Heart left ventricle (tissue), 16 donors: ENCODE data around the gene SH3PXD2A. TPM values are rescaled to one million over a fixed set of nuclear protein-coding genes. Genes with fewer than 3 reads are reported as not detected.

Experiments
- ATAC-seq, 4 donors: fragments of 200-7000 bp; cut with Tn5 transposase; one replicate each; pipeline ENCODE4 v1.9.1; 2020 to 2022; ENCODE audit warnings: moderate library complexity in 4 of 4, mild to moderate bottlenecking in 3 of 4, moderate number of reproducible peaks in 1 of 4
- DNase-seq, 5 donors: peaks; one replicate each; pipeline ENCODE4 v3.0.0-alpha.2; 2020
- H3K27ac ChIP-seq, 12 donors: fragments of 200-600 bp; sonication (generic) in 4 of 12; one replicate each; pipeline versions ENCODE4 v1.5.0 to v1.8.0; 2016 to 2022; ENCODE audit warnings: mild to moderate bottlenecking in 2 of 12
- H3K27me3 ChIP-seq, 9 donors: fragments of 200-600 bp; sonication (generic) in 2 of 9; one replicate each; pipeline versions ENCODE4 v1.5.1 to v1.8.0; 2016 to 2022; ENCODE audit warnings: mild to moderate bottlenecking in 3 of 9
- H3K36me3 ChIP-seq, 9 donors: fragments of 200-600 bp; sonication (generic) in 2 of 9; one replicate each; pipeline versions ENCODE4 v1.5.0 to v1.8.0; 2018 to 2022; ENCODE audit warnings: mild to moderate bottlenecking in 2 of 9
- H3K4me1 ChIP-seq, 12 donors: fragments of 200-600 bp; sonication (generic) in 4 of 12; one replicate each; pipeline versions ENCODE4 v1.5.0 to v1.8.0; 2016 to 2022; ENCODE audit warnings: mild to moderate bottlenecking in 3 of 12
- H3K4me3 ChIP-seq, 12 donors: fragments of 200-600 bp; sonication (generic) in 4 of 12; one replicate each; pipeline versions ENCODE4 v1.5.0 to v1.8.0; 2017 to 2022; ENCODE audit warnings: mild to moderate bottlenecking in 9 of 12, moderate library complexity in 4 of 12
- H3K9me3 ChIP-seq, 12 donors: fragments of 200-600 bp; sonication (generic) in 4 of 12; one replicate each; pipeline versions ENCODE4 v1.5.0 to v1.8.0; 2016 to 2022; ENCODE audit warnings: mild to moderate bottlenecking in 1 of 12
- CTCF ChIP-seq, 12 donors: fragments of 200-600 bp; sonication (generic) in 4 of 12; IDR thresholded peaks; one replicate each; pipeline versions ENCODE4 v1.5.0 to v1.8.0; 2018 to 2022; ENCODE audit warnings: antibody characterized with exemption in 12 of 12, mild to moderate bottlenecking in 5 of 12
- POLR2A ChIP-seq, 2 donors: fragments of 450-650 bp; IDR thresholded peaks; one replicate each; pipeline ENCODE4 v1.6.1; 2017; ENCODE audit warnings: antibody characterized with exemption in 2 of 2, mild to moderate bottlenecking in 2 of 2, moderate library complexity in 2 of 2
- WGBS, 4 donors: extraction: QIAGEN DNeasy Blood & Tissue Kit in 2 of 4; methylation state at CpG; one replicate each; pipeline versions ENCODE4 v1.1.5 to v1.1.7; 2013 to 2018; 5-methylcytosine and 5-hydroxymethylcytosine counted together
- intact Hi-C, 10 donors: fragments of 100-400 bp; cut with DNase I; formaldehyde crosslinking; loops; one replicate each; pipeline versions ENCODE4 v1.11.1 to v1.14.2; 2022
- polyA plus RNA-seq, 2 donors: library from polyadenylated mRNA; stranded (reverse); fragments of 200-250 nt; gene quantifications; one replicate each; pipeline ENCODE4 v1.2.3, GENCODE V29; 2013
- total RNA-seq, 9 donors: library from RNA; depleted of rRNA in 2 of 9; stranded (reverse); fragments of >200 nt in 2 of 9; fragmentation: NEBNext Ultra II Directional in 3 of 9; extraction: Animal tissue kit (Norgen Biotek cat#: 25700) in 3 of 9; gene quantifications; one replicate each; pipeline versions ENCODE4 v1.1.0 to v1.2.4, GENCODE V29; 2016 to 2023
- donor health status: ischemic (EF 13 %, LVEDD 7.1; RV severe dilation, severe dysfunction).
- donor health status: healthy with polysubstance abuse.
- donor health status: DM: no; HTN: yes; CAD: no.
- donor health status: DM: no; HTN: no; CAD: no.
- donor health status: ischemic (EF 25% LVEDD 6.9; RV normal size, moderate dysfunction).
- donor health status: ischemic (EF 25% LVEDD 5.7; RV mildly dilated, moderate dysfunction).
- donor health status: healthy.
- donor health status: DM: yes; HTN: yes; CAD: no.
- donor health status: ischemic (EF 35%, LVEDD 5.7; RV mildly dilated, moderate dysfunction).
- donor health status: nonischemic (EF 11% LVEDD 7.7; RV severe dilation, severe dysfunction).
- donor health status: DM: yes; HTN: yes; CAD: no.
- donor health status: PGD.
- donor health status: ischemic (EF 29% LVEDD 5.4; RV normal size, mild dysfunction).
- donor health status: nonischemic (EF 23%, LVEDD 6.1; RV moderate dilation, normal function).

The SH3PXD2A gene
- total and polyA plus RNA-seq, 11 donors = 11.8 to 43.4 (median 31.1) TPM

GRCh38 chr10:103786020-103786419, 69.4 kb downstream of the SH3PXD2A start:
- no peak overlapping the region for H3K4me3 ChIP-seq
- ATAC-seq (peak in 1 of 4 donors; percentile 14), DNase-seq (peak in 1 of 5 donors; percentile 14)
- H3K9me3 ChIP-seq = no peaks in the 10 kb centered on the region
- H3K27ac ChIP-seq = no peak overlapping the region
- WGBS, 4 donors = 59 to 73% (median 64%) methylated on average over 4 of the region's 4 CpGs
- no peak for TF ChIP-seq CTCF (IDR thresholded peaks at IDR 0.05)
- TF ChIP-seq POLR2A (IDR thresholded peaks at IDR 0.05) = no peak
- intact Hi-C loops = no loop called here
- H3K36me3 ChIP-seq = no peaks in the 10 kb centered on the region
- H3K4me1 ChIP-seq = peaks cover 0 to 55% (median 11%) of the 10 kb centered on the region in 12 donors
- no peaks in the 10 kb centered on the region for H3K27me3 ChIP-seq

GRCh38 chr10:103784723-103785418, 70.5 kb downstream of the SH3PXD2A start:
- H3K4me1 ChIP-seq = peaks cover 6 to 64% (median 18%) of the 10 kb centered on the region in 12 donors
- ATAC-seq = no peak
- DNase-seq = no peak
- no peak for TF ChIP-seq POLR2A (IDR thresholded peaks at IDR 0.05)
- no peak for TF ChIP-seq CTCF (IDR thresholded peaks at IDR 0.05)
- WGBS, 4 donors = 81 to 89% (median 84%) methylated on average over 8 to 9 of the region's 9 CpGs
- H3K36me3 ChIP-seq = no peaks in the 10 kb centered on the region
- no peaks in the 10 kb centered on the region for H3K9me3 ChIP-seq
- no peaks in the 10 kb centered on the region for H3K27me3 ChIP-seq
- intact Hi-C loops = no loop called here
- no peak overlapping the region for H3K27ac ChIP-seq
- H3K4me3 ChIP-seq = no peak overlapping the region

GRCh38 chr10:103784089-103784488, 71.3 kb downstream of the SH3PXD2A start:
- Histone ChIP-seq H3K36me3 (no peaks in the 10 kb centered on the region), H3K4me1 (peaks cover 8 to 65% (median 25%) of the 10 kb centered on the region in 12 donors)
- intact Hi-C loops = no loop called here

GRCh38 chr10:103783681-103784080, 71.7 kb downstream of the SH3PXD2A start:
- intact Hi-C loops = no loop called here
- WGBS, 4 donors = 27 to 56% (median 42%) methylated on average over 6 to 7 of the region's 7 CpGs
- ATAC-seq = peak in 2 of 4 donors; percentile 19 to 27

More at GRCh38 chr10:103784089-103784488, 71.3 kb downstream of the SH3PXD2A start:
- H3K27me3 ChIP-seq = no peaks in the 10 kb centered on the region
- H3K9me3 ChIP-seq = no peaks in the 10 kb centered on the region
- ATAC-seq (no peak), DNase-seq (no peak)
- 88 to 89% (median 88%) methylated on average over 8 of the region's 8 CpGs for WGBS, 4 donors
- TF ChIP-seq CTCF (IDR thresholded peaks at IDR 0.05) (no peak), POLR2A (IDR thresholded peaks at IDR 0.05) (no peak)
- no peak overlapping the region for H3K27ac ChIP-seq
- no peak overlapping the region for H3K4me3 ChIP-seq

More at GRCh38 chr10:103783681-103784080, 71.7 kb downstream of the SH3PXD2A start:
- no peaks in the 10 kb centered on the region for H3K27me3 ChIP-seq
- peaks cover 8 to 69% (median 30%) of the 10 kb centered on the region in 12 donors for H3K4me1 ChIP-seq
- no peak for TF ChIP-seq CTCF (IDR thresholded peaks at IDR 0.05)
- no peak for TF ChIP-seq POLR2A (IDR thresholded peaks at IDR 0.05)
- DNase-seq = no peak
- H3K27ac ChIP-seq = no peak overlapping the region
- H3K9me3 ChIP-seq = no peaks in the 10 kb centered on the region
- no peaks in the 10 kb centered on the region for H3K36me3 ChIP-seq
- no peak overlapping the region for H3K4me3 ChIP-seq
